ENCODE measurements around the gene TSHR. TPM values are rescaled to one million over a fixed set of nuclear protein-coding genes. Genes with fewer than 3 reads are reported as not detected.
A peak's percentile ranks its signal among the peaks of the same experiment; 100 is the strongest.

The TSHR gene
- total RNA-seq, 6 experiments from 2014 or later, result not detected

GRCh38 chr14:80954687-80955299 lies 628 bp upstream of the TSHR start:
- Mint-ChIP-seq H3K9me3 (no peaks in the 10 kb centered on the region), H3K27ac (no peak overlapping the region), H3K4me3 (peak overlapping the region; percentile 86), H3K27me3 (ENCODE audit: insufficient read depth) (peaks cover 17% of the 10 kb centered on the region), H3K4me1 (ENCODE audit: low read depth) (peaks cover 9% of the 10 kb centered on the region), H3K36me3 (ENCODE audit: low read depth) (no peaks in the 10 kb centered on the region)
- DNase-seq, result peak; percentile 77
- TF ChIP-seq CTCF (IDR thresholded peaks at IDR 0.05), result peak; percentile 85

- DNase-seq, result no peak
- TF ChIP-seq CTCF (IDR thresholded peaks at IDR 0.05), result no peak
- no peak overlapping the region for H3K27ac Mint-ChIP-seq
- no peaks in the 10 kb centered on the region for H3K9me3 Mint-ChIP-seq
- H3K4me1 Mint-ChIP-seq (ENCODE audit: low read depth), result peaks cover 9% of the 10 kb centered on the region
- no peaks in the 10 kb centered on the region for H3K36me3 Mint-ChIP-seq (ENCODE audit: low read depth)
- H3K4me3 Mint-ChIP-seq, result no peak overlapping the region
- peaks cover 15% of the 10 kb centered on the region for H3K27me3 Mint-ChIP-seq (ENCODE audit: insufficient read depth)
Observed at GRCh38 chr14:80956102-80956501, 681 bp downstream of the TSHR start.

GRCh38 chr14:80956922-80957321 lies 1.5 kb downstream of the TSHR start:
- Mint-ChIP-seq H3K27ac (no peak overlapping the region), H3K4me3 (no peak overlapping the region), H3K9me3 (no peaks in the 10 kb centered on the region), H3K4me1 (ENCODE audit: low read depth) (peaks cover 9% of the 10 kb centered on the region), H3K36me3 (ENCODE audit: low read depth) (no peaks in the 10 kb centered on the region), H3K27me3 (ENCODE audit: insufficient read depth) (peaks cover 15% of the 10 kb centered on the region)
- no peak for DNase-seq
- no peak for TF ChIP-seq CTCF (IDR thresholded peaks at IDR 0.05)

- H3K27ac Mint-ChIP-seq, result no peak overlapping the region
- no peak for TF ChIP-seq CTCF (IDR thresholded peaks at IDR 0.05)
- H3K4me3 Mint-ChIP-seq, result no peak overlapping the region
- DNase-seq, result no peak
- H3K9me3 Mint-ChIP-seq, result no peaks in the 10 kb centered on the region
- H3K4me1 Mint-ChIP-seq (ENCODE audit: low read depth), result peaks cover 9% of the 10 kb centered on the region
- peaks cover 15% of the 10 kb centered on the region for H3K27me3 Mint-ChIP-seq (ENCODE audit: insufficient read depth)
- no peaks in the 10 kb centered on the region for H3K36me3 Mint-ChIP-seq (ENCODE audit: low read depth)
Observed at GRCh38 chr14:80957613-80958012, 2.2 kb downstream of the TSHR start.

- Mint-ChIP-seq H3K9me3 (no peaks in the 10 kb centered on the region), H3K27me3 (ENCODE audit: insufficient read depth) (peaks cover 15% of the 10 kb centered on the region), H3K4me1 (ENCODE audit: low read depth) (peaks cover 9% of the 10 kb centered on the region), H3K36me3 (ENCODE audit: low read depth) (no peaks in the 10 kb centered on the region), H3K4me3 (no peak overlapping the region), H3K27ac (no peak overlapping the region)
- no peak for DNase-seq
- TF ChIP-seq CTCF (IDR thresholded peaks at IDR 0.05), result no peak
Observed at GRCh38 chr14:80958226-80958625, 2.8 kb downstream of the TSHR start.

GRCh38 chr14:80958939-80959338 lies 3.5 kb downstream of the TSHR start:
- no peak overlapping the region for H3K27ac Mint-ChIP-seq
- no peaks in the 10 kb centered on the region for H3K36me3 Mint-ChIP-seq (ENCODE audit: low read depth)
- no peaks in the 10 kb centered on the region for H3K9me3 Mint-ChIP-seq
- H3K27me3 Mint-ChIP-seq (ENCODE audit: insufficient read depth), result peaks cover 15% of the 10 kb centered on the region
- H3K4me3 Mint-ChIP-seq, result no peak overlapping the region
- no peak for DNase-seq
- TF ChIP-seq CTCF (IDR thresholded peaks at IDR 0.05), result no peak
- peaks cover 9% of the 10 kb centered on the region for H3K4me1 Mint-ChIP-seq (ENCODE audit: low read depth)

All from HFFc6 (cell line).